Measurements from ENCODE around the gene PIPOX. TPM values are rescaled to one million over a fixed set of nuclear protein-coding genes. Genes with fewer than 3 reads are reported as not detected.

The PIPOX gene
- total and polyA plus RNA-seq, 9 of the 15 experiments (the other 6 are each of a cell fraction or from before 2014, with no cell fraction given), result 0.15 to 2.2 (median 0.58) TPM; not detected in 2

GRCh38 chr17:29079433-29079832 lies 36.5 kb downstream of the PIPOX start:
- DNase-seq (ENCODE audit: extremely low read depth in 1 of 4, low spot score in 3 of 4) (no peak), ATAC-seq (no peak), FAIRE-seq (no peak)
- Histone ChIP-seq H3K27me3 (ENCODE audit: control insufficient read depth in 2 of 2, insufficient read depth in 2 of 2, low read length in 2 of 2) (no peaks in the 10 kb centered on the region), H3K9me1 (ENCODE audit: control insufficient read depth, insufficient read depth, low read length) (no peaks in the 10 kb centered on the region), H3K4me3 (no peak overlapping the region), H3K36me3 (ENCODE audit: control insufficient read depth, insufficient read depth, low read length) (peaks cover 45% of the 10 kb centered on the region; the same call in 2 of the 3 replicates), H3K4me2 (ENCODE audit: insufficient read depth, low read length) (no peak overlapping the region), H2AFZ (ENCODE audit: low read depth, low read length) (no peak overlapping the region), H3K9ac (ENCODE audit: insufficient read depth in 1 of 2, low read depth in 2 of 2, low read length in 2 of 2) (no peak overlapping the region), H3K4me1 (replicated peaks in 1 of 2; ENCODE audit: control insufficient read depth in 2 of 2, insufficient read depth in 2 of 2, low read length in 2 of 2) (0 out of 5 replicates have a peak, but pooled peaks cover 0 to 2% of the 10 kb centered on the region in 2 experiments), H4K20me1 (replicated peaks; ENCODE audit: control insufficient read depth, insufficient read depth, low read length) (peaks cover 6% of the 10 kb centered on the region; the same call in 1 of the 2 replicates), H3K27ac (ENCODE audit: extremely low read depth, low read depth, low read length) (no peak overlapping the region; the same call in 2 of the 3 replicates), H3K79me2 (ENCODE audit: control insufficient read depth, insufficient read depth, low read length) (no peaks in the 10 kb centered on the region), H3K9me3 (replicated peaks; ENCODE audit: control insufficient read depth, insufficient read depth, low read depth, low read length) (no peaks in the 10 kb centered on the region)
- no TSS peak for BruUV-seq (replicated peaks)
- CTCF ChIA-PET (ENCODE audit: low intra/inter-chr PET ratio), result no interaction called here
- POLR2A ChIA-PET, result interaction anchor here (0.6 to 2.3 kb wide), 6 partner anchors 9 to 22 kb away, joined by 3 to 7 read pairs (median 4); no protein-coding TSS in a partner anchor
- WGBS (ENCODE audit: insufficient coverage, low coverage, missing lambda C conversion rate), result 85% methylated on average over 16 of the region's 16 CpGs
- intact Hi-C loops (cut with micrococcal nuclease), result no loop called here
- in situ Hi-C loops (cut with MboI), result no loop called here
- TF ChIP-seq TRIM24 (IDR thresholded peaks at IDR 0.05) (no peak), PKNOX1 (IDR thresholded peaks at IDR 0.05) (no peak), ZNF707 (CRISPR knock-in tag; conservative IDR thresholded peaks at IDR 0.05) (no peak), MEIS2 (IDR thresholded peaks at IDR 0.05; ENCODE audit: partially characterized antibody) (no peak), POLR2G (IDR thresholded peaks at IDR 0.05; ENCODE audit: low read depth, low read length) (no peak; the same call in 1 of the 2 replicates), MYC (IDR thresholded peaks at IDR 0.05; ENCODE audit: low read depth, low read length) (no peak), MYC (CRISPR knock-in tag; IDR thresholded peaks at IDR 0.05; ENCODE audit: borderline replicate concordance, low read depth) (no peak), MTF1 (CRISPR knock-in tag; IDR thresholded peaks at IDR 0.05; ENCODE audit: borderline replicate concordance) (no peak), CHD2 (IDR thresholded peaks at IDR 0.05; ENCODE audit: low read depth, low read length) (no peak), ARNT (IDR thresholded peaks at IDR 0.05) (no peak), IRF1 (CRISPR knock-in tag; IDR thresholded peaks at IDR 0.05; ENCODE audit: borderline replicate concordance) (no peak), KDM1A (IDR thresholded peaks at IDR 0.05) (no peak), MTA1 (IDR thresholded peaks at IDR 0.05; ENCODE audit: borderline replicate concordance) (no peak), POLR2A (conservative IDR thresholded peaks at IDR 0.05) (no peak), ETS2 (tag; IDR thresholded peaks at IDR 0.05; ENCODE audit: borderline replicate concordance, poor library complexity, severe bottlenecking) (no peak), GATAD2A (IDR thresholded peaks at IDR 0.05) (no peak)
- TF ChIP-seq, protein P1, sequence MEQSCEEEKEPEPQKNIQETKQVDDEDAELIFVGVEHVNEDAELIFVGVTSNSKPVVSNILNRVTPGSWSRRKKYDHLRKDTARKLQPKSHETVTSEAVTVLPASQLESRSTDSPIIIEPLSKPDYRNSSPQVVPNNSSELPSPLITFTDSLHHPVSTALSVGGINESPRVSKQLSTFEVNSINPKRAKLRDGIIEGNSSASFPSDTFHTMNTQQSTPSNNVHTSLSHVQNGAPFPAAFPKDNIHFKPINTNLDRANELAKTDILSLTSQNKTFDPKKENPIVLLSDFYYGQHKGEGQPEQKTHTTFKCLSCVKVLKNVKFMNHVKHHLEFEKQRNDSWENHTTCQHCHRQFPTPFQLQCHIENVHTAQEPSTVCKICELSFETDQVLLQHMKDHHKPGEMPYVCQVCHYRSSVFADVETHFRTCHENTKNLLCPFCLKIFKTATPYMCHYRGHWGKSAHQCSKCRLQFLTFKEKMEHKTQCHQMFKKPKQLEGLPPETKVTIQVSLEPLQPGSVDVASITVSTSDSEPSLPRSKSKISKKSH (CRISPR knock-in tag; IDR thresholded peaks at IDR 0.05), result no peak

All from K562 (cell line).